ENCODE measurements around the gene WWOX. TPM values are rescaled to one million over a fixed set of nuclear protein-coding genes. Genes with fewer than 3 reads are reported as not detected.
"Not testable (repeated sequence)": the region's sequence is repeated elsewhere in the genome, so short reads cannot be mapped to it uniquely, and the experiment has no call there.

Gene WWOX
- polyA plus RNA-seq, 2 of the 4 experiments (the other 2 are of a cell fraction), result 16.0 to 17.2 TPM

DNA sequence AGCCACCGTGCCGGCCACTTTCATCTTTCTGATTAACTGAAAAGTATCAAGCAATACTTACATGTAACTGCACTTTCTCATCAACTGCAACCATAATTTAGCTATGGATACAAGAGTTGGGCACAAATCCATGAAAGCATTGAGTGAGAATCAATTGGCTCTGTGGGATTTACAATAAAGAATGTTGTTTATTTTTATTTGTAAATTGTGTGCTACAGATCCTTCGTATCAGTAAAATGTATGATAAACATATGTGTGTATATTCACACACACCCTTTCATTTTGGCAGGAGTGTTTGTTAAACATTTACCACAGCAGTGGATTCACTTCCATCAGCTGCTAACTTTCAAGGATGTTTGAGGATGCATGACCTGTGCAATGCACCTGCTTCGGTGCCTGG, 411.0 kb downstream of the WWOX start:
- TF ChIP-seq MYC (IDR thresholded peaks at IDR 0.05; ENCODE audit: borderline replicate concordance, low read length), result no peak
- no peak for TF ChIP-seq CEBPB (IDR thresholded peaks at IDR 0.05)
- TF ChIP-seq EP300 (IDR thresholded peaks at IDR 0.05), result no peak
- no peak for TF ChIP-seq MAX (IDR thresholded peaks at IDR 0.05)
- no peak for TF ChIP-seq ZNF302 (CRISPR knock-in tag; IDR thresholded peaks at IDR 0.05)
- TF ChIP-seq NPAS2 (CRISPR knock-in tag; IDR thresholded peaks at IDR 0.05; ENCODE audit: borderline replicate concordance), result no peak
- no peak for TF ChIP-seq NR3C1 (IDR thresholded peaks at IDR 0.05)
- TF ChIP-seq EHF (CRISPR knock-in tag; IDR thresholded peaks at IDR 0.05), result no peak
- no peak for TF ChIP-seq BCL3 (IDR thresholded peaks at IDR 0.05)
- TF ChIP-seq, protein P1, sequence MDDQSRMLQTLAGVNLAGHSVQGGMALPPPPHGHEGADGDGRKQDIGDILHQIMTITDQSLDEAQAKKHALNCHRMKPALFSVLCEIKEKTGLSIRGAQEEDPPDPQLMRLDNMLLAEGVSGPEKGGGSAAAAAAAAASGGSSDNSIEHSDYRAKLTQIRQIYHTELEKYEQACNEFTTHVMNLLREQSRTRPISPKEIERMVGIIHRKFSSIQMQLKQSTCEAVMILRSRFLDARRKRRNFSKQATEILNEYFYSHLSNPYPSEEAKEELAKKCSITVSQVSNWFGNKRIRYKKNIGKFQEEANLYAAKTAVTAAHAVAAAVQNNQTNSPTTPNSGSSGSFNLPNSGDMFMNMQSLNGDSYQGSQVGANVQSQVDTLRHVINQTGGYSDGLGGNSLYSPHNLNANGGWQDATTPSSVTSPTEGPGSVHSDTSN (IDR thresholded peaks at IDR 0.05), result no peak
- TF ChIP-seq HES2 (IDR thresholded peaks at IDR 0.05), result no peak
- Histone ChIP-seq H3K9me3 (no peaks in the 10 kb centered on the region), H3K4me2 (no peak overlapping the region), H3K27ac (no peak overlapping the region), H3K4me3 (no peak overlapping the region), H3K4me1 (no peaks in the 10 kb centered on the region)
- DNase-seq (ENCODE audit: low read depth in 1 of 2, low spot score in 1 of 2) (no peak), FAIRE-seq (no peak), ATAC-seq (no peak)
- 87% methylated on average over 4 of the region's 4 CpGs for WGBS (ENCODE audit: missing lambda C conversion rate)
- POLR2A ChIA-PET, result no interaction called here
- CTCF ChIA-PET, result no interaction called here

DNA sequence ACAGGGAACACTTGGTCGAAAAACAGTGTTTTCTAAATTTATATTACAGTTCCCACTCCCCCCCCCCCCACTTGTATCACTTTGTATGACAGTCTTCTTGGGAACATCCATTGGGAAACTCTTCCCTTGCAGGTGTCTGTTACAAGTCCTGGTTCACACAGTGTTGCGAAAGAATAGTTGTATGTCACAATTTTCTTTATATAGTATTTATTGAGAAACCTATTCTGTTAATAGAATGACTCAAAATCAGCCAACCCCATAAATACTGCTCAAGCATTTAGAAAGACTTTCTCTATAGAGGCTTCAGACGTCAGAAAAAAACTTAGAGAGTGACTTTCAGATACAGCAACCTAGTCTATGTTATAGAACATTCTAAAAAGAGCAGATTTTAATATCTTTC, 414.4 kb downstream of the WWOX start:
- CTCF ChIA-PET, result no interaction called here

GRCh38 chr16:78514888-78515287, 415.4 kb downstream of the WWOX start:
- FAIRE-seq; POLR2A ChIA-PET; ATAC-seq; H3K4me3 ChIP-seq; H3K27ac ChIP-seq; H3K4me2 ChIP-seq; CTCF ChIA-PET; DNase-seq (ENCODE audit: low read depth in 1 of 2, low spot score in 1 of 2); H3K9me3 ChIP-seq; H3K4me1 ChIP-seq: not testable (repeated sequence)
- 56% methylated on average over 9 of the region's 9 CpGs for WGBS (ENCODE audit: missing lambda C conversion rate)

More for the DNA sequence above, 414.4 kb downstream of the WWOX start:
- WGBS (ENCODE audit: missing lambda C conversion rate), result 24% methylated on average over 3 of the region's 3 CpGs
- POLR2A ChIA-PET, result no interaction called here
- Histone ChIP-seq H3K9me3 (no peaks in the 10 kb centered on the region), H3K4me1 (no peaks in the 10 kb centered on the region), H3K4me3 (no peak overlapping the region), H3K4me2 (no peak overlapping the region), H3K27ac (no peak overlapping the region)
- DNase-seq (ENCODE audit: low read depth in 1 of 2, low spot score in 1 of 2), result no peak
- TF ChIP-seq CEBPB (IDR thresholded peaks at IDR 0.05) (peak in 1 of 2 experiments; percentile 29; a peak in 1 of 4 replicates), GATA3 (IDR thresholded peaks at IDR 0.05; ENCODE audit: borderline replicate concordance) (no peak), CHD2 (IDR thresholded peaks at IDR 0.05; ENCODE audit: low read length, partially characterized antibody) (no peak), HOXB13 (CRISPR knock-in tag; IDR thresholded peaks at IDR 0.05; ENCODE audit: low read depth) (no peak), EHMT2 (IDR thresholded peaks at IDR 0.05; ENCODE audit: low read depth) (no peak), JUN (IDR thresholded peaks at IDR 0.05) (no peak), MAFK (IDR thresholded peaks at IDR 0.05; ENCODE audit: partially characterized antibody) (no peak), FOSB (CRISPR knock-in tag; IDR thresholded peaks at IDR 0.05) (no peak), SREBF2 (IDR thresholded peaks at IDR 0.05) (no peak)
- ATAC-seq, result no peak
- no peak for FAIRE-seq

DNA sequence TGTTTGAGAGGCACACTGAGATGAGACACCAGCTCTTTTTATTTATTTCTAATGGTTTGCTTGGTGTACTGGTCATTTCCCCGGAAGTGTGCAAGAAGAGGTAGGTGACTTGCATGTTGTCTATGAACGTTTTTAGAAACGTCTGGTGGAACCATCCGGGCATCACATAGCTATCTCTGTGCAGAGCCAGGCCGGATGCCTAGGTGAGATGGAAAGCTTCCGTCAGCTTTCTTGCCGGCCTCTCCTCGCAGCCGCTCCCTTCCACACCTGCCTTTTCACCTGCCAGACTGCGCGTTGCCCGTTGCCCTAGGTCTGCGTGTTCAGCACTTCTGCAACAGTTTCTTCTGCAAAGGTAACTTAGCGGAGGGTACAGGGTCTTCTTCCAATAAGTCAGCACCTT, 416.0 kb downstream of the WWOX start:
- ATAC-seq, result no peak
- DNase-seq (ENCODE audit: low read depth in 1 of 2, low spot score in 1 of 2), result no peak
- 76% methylated on average over 14 of the region's 14 CpGs for WGBS (ENCODE audit: missing lambda C conversion rate)
- POLR2A ChIA-PET, result no interaction called here
- no peaks in the 10 kb centered on the region for H3K9me3 ChIP-seq
- no peak overlapping the region for H3K4me3 ChIP-seq
- H3K4me1 ChIP-seq, result no peaks in the 10 kb centered on the region
- no peak overlapping the region for H3K4me2 ChIP-seq
- no peak overlapping the region for H3K27ac ChIP-seq
- FAIRE-seq, result no peak
- CTCF ChIA-PET, result no interaction called here
- TF ChIP-seq E2F6 (IDR thresholded peaks at IDR 0.05; ENCODE audit: borderline replicate concordance, low read depth) (no peak), FOSB (CRISPR knock-in tag; IDR thresholded peaks at IDR 0.05) (no peak), ESRRA (IDR thresholded peaks at IDR 0.05; ENCODE audit: borderline replicate concordance, low read length) (no peak), ZFP36 (IDR thresholded peaks at IDR 0.05; ENCODE audit: borderline replicate concordance, partially characterized antibody) (no peak), HDAC2 (IDR thresholded peaks at IDR 0.05) (no peak), GATA3 (IDR thresholded peaks at IDR 0.05; ENCODE audit: borderline replicate concordance) (no peak), MAZ (IDR thresholded peaks at IDR 0.05; ENCODE audit: borderline replicate concordance, low read depth, low read length) (no peak), BHLHE40 (IDR thresholded peaks at IDR 0.05; ENCODE audit: low read depth, low read length) (no peak), CEBPB (IDR thresholded peaks at IDR 0.05) (no peak), NR3C1 (IDR thresholded peaks at IDR 0.05) (no peak), HEYL (CRISPR knock-in tag; IDR thresholded peaks at IDR 0.05) (no peak), RFX5 (IDR thresholded peaks at IDR 0.05) (no peak), EP300 (IDR thresholded peaks at IDR 0.05) (no peak), POLR2AphosphoS2 (conservative IDR thresholded peaks at IDR 0.05; ENCODE audit: low read length) (no peak), JUN (IDR thresholded peaks at IDR 0.05) (no peak)
- TF ChIP-seq, protein P1 (IDR thresholded peaks at IDR 0.05), result no peak
